HG03135 (cell line): ENCODE data around the gene FCN1.

Experiments used
- ATAC-seq: cut with Tn5 transposase; IDR thresholded peaks from one replicate; pipeline ENCODE4 v1.9.1; 2021; ENCODE audit warnings: mild to moderate bottlenecking, moderate library complexity; ENCODE audit not compliant: unreplicated experiment

The FCN1 gene

GRCh38 chr9:134951994-134952393 lies 34.3 kb upstream of the FCN1 start:
- ATAC-seq = no peak

DNA sequence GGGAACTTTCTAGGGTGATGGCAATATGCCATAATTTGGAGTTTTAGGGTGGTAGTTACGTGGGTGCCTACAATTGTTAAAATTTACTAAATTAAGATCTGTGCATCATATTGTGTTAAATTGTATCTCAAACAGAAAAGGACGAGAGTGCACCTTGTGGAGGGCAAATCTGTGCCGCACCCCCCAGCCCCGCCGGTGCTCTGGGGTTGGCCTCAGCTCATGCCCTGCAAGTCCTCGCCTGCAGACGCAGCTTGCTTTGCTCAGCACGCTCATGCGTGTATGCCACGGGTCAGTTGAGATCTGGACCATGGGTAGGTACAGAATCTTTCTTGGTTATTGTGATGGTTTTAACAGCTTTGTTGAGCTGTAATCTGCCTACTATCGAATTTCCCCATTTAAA lies 33.7 kb upstream of the FCN1 start:
- ATAC-seq = no peak

- ATAC-seq = no peak
Measured at GRCh38 chr9:134950386-134951210, 32.9 kb upstream of the FCN1 start.

DNA sequence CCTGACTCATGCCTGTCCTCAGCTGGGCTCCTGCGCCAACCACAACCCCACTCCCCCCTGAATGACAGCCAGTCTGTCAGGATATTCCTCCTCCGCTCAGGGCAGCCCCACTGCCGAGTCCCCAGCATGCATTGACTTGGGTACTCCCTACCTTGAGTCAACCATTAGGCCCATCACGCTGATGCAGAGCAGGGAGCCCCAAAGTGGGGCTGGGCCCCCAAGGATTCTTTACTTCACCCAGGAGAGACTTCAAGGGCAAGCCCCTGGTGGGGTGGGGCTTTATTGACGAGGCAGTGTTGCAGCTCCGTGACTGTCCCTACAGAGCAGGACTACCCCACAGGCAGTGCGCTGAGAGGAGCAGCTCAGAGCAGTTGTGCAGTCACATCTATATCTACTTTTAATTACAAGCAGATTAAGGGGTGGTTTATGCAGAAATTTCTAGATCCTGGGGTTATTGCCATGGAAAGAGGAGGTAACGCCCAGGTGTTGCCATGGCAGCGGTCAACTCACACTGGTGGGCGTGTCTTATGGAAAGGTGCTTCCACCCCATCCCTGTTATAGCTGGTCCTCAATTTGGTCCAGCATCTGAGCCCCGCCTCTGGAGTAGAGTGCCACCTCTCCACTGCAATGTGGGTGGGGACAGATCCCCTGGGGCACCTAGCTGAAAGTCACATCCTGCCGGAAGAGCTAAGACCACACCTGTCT lies 32.1 kb upstream of the FCN1 start:
- ATAC-seq = no peak

GRCh38 chr9:134948149-134948548 lies 30.4 kb upstream of the FCN1 start:
- ATAC-seq = no peak

DNA sequence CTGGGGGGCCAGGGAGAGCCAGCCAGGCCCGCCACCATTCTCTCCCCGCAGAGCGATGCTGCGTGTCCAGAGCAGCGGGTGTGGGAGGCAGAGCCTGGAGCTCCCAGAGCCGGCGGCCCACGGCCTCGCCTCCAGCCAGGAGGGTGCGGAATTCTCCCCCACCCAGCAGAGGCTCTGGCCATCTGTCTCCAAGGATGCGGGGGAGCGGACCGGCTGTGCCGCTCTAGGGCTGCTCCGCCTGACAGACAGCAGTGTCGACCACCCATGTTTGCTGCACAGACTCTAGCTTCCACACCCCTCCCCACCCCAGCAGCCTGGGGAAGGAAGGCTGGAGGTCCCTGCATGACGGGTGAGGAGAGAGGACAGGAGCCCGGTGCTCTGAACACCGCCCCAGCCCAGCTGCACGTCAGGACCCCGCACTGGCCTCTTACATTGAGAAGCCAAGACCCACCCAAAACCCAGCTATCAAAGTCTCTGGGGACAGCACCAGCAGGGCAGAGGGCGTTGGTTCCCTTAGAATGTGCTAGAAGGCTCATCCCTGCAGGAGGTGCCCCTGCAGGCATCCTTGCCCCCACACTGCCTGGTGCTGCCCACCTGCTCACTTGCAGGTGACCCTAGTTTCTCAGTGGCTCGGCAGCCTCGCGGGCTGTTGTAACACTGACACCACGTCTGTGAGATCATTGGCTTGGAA lies 29.7 kb upstream of the FCN1 start:
- no peak for ATAC-seq

DNA sequence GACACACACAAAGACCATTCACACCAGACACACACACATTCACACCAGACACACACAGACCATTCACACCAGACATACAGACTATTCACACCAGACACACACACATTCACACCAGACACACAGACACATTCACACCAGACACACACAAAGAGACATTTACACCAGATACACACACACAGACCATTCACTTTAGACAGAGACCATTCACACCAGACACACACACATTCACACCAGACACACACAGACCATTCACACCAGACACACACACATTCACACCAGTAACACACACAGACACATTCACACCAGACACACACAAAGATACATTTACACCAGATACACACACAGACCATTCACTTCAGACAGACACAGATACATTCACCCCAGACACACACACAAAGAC lies 29.0 kb upstream of the FCN1 start:
- ATAC-seq = no peak

- ATAC-seq = no peak
Measured at GRCh38 chr9:134945509-134946275, 28.0 kb upstream of the FCN1 start.

GRCh38 chr9:134944916-134945315 lies 27.2 kb upstream of the FCN1 start:
- no peak for ATAC-seq

GRCh38 chr9:134944351-134944802 lies 26.7 kb upstream of the FCN1 start:
- ATAC-seq = no peak

DNA sequence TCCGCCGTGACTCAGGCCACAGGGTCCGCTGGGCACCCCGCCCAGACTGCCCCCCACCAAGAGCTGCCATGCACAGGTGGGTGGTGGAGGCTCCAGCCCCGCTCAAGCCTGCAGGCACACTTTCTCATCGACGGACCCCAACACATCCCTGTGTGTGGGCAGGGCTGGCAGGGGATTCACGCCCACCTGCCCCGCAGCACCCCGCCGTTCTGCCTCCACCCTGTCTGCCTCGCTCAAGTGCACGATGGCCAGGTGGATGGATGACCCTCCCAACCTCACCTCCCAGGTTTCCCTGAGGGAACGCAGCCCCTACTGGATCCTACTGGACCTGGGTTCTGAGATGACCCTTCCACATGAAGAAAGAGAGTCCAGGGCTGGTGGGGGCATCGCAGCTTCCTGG lies 26.1 kb upstream of the FCN1 start:
- ATAC-seq = no peak

DNA sequence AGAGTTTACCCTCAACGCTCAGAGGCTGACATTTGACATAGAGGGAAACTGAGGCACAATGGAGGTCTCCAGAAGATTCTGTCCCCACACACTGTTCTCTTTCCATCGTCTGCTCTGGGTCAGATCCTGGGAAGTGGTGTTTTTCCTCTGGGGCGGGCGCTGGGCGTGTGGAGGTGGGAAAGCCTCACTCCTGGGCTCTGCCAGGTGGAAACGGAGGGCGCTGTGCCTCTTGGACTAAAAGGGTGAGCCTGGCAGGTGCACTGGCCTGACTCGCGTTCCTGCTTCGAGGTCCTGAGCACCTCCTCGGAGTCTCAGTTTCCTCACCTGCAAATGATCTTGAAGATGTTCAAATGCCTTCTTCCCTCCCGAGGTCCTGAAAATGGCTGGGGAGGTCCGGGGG lies 25.7 kb upstream of the FCN1 start:
- no peak for ATAC-seq

DNA sequence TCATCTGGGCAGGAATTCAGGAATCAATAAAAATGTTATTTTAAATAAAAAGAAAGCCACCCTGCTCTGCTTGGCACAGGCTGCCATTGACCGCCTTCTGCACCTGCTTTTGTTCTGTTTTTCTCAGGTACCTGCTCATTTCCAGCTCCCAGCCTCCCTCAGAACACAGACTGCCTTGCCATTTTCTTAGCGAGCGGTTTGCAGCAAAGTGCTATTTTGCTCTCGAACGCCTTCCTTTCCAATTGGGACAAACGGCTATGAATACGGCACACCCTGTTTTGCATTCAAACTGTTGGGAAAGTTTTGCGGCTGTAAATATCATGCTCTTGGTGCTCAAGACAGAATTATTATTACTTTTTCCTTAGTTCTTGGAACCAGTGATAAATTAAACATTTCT lies 25.1 kb upstream of the FCN1 start:
- ATAC-seq = no peak

GRCh38 chr9:134942011-134942787 lies 24.5 kb upstream of the FCN1 start:
- ATAC-seq = no peak

GRCh38 chr9:134940236-134941208 lies 22.8 kb upstream of the FCN1 start:
- ATAC-seq = no peak

DNA sequence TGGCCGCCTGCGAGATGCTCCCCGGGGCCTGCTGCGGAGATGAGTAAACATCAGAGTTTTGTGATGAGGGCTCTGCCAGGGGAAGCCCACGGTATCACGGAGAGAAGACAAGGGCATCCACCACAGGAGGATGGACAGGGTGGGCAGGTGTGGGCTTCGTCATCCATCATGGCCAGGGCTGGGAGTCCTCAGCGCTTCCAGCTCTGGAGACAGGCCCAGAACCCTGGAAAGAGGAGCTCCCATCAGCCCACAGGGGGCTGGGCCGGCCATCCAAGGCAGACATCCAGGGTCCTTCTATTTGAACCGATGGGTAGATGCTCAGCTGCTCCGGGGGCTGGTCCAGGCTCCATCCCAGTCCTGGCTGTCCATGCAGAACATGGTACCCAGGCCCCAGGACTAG lies 22.1 kb upstream of the FCN1 start:
- no peak for ATAC-seq

DNA sequence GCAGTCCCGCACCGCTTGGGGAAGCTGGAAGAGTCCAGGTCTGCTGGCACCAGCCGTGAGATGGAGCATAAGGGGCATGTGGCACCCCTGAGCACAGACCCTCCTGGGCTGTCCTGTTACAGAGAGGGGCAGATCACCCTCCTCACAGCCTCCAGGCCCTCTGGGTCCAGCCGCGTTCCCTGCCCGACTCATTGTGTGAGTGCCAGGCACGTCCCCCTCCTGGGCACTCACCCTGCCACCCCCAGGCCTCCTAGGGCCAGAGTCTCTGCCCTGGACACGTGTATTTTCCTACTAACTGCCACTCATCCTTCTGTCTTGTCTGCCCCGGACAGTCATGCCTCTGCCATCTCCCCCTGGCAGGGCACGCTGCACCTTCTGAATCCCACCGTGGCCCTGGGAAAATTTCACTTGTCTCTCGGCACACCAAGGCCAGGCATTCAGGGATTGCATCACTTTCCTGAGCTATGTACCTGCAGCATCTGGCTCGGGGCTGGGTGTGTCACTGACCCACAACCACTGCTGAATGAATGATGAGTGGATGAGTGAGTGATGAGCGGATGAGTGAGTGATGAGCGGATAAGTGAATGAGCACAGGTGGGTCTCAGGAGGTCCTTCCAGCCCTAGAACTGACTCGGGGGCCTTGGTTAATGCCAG lies 21.5 kb upstream of the FCN1 start:
- no peak for ATAC-seq

- ATAC-seq = no peak
Measured at GRCh38 chr9:134938346-134939079, 20.8 kb upstream of the FCN1 start.
